ENCODE measurements around the gene MED12. TPM values are rescaled to one million over a fixed set of nuclear protein-coding genes. Genes with fewer than 3 reads are reported as not detected.

MED12 gene
- 10 to 100 TPM; 46.2 to 56.4 TPM for total RNA-seq

DNA sequence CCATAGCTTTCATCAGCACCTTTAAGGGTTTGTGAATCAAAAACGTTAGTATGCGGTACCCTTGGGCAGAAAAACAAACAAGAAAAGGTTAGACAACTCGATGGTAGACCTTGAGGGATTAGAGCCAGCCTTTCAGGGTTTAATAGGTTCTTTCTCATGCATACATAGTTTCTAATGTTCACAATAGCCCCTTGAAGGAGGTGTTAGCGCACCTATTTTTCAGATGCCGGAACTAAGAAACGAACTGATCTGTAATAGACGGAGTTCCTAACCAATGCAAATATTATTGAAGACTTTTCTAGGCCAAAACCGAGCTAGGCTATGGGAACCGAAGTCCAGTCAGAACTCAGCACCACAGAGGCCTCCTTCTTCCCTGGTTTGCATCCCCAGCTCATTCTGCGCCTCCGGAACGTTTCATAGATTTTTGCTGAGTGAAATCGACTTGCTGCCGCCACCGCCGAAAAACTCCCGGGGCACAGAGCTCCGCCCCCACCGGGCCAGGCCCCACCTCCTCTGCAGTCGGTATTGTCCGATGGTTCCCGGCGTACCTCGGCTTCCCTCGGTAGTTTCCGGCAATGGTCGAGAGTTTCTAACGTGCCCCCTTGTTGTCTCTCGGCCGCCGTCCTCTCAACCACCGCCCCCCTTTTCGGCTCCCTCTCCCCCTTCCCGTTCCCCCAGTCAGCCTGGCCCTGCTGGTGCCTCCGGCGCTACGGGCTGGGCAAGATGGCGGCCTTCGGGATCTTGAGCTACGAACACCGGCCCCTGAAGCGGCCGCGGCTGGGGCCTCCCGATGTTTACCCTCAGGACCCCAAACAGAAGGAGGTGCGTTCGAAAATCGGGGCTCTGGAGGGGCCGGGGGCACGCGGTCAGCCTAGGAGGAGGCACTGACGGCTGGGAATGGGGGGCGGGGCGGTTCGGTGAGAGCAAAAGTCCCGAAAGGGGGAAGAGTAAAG, at the start of gene MED12:
TSS of gene MED12 (plus strand) at position 565 of the 953 bp plus-strand sequence. CDS start at position 724, 159 bp downstream.
- peaks cover 23% of the 10 kb centered on the region for H3K4me1 Mint-ChIP-seq
- no peaks in the 10 kb centered on the region for H3K27me3 Mint-ChIP-seq
- H3K27ac Mint-ChIP-seq, result peak within 1 kb of the TSS; percentile 87
- ATAC-seq, result peak; percentile 98
- ChIA-PET CTCF (interaction anchor here (0.6 to 2.3 kb wide), 10 partner anchors 9 to 45 kb away, joined by 3 to 10 read pairs (median 4); no protein-coding TSS in a partner anchor), POLR2A (interaction anchor here (0.5 to 1.7 kb wide), 9 partner anchors 15 to 1063 kb away, joined by 3 to 6 read pairs (median 4); partner anchors contain the start of genes NONO and SNX12)
- peak within 1 kb of the TSS; percentile 79 for H3K4me3 Mint-ChIP-seq
- intact Hi-C loops (cut with DNase I, micrococcal nuclease), result loop anchor here (1.0 to 5.0 kb wide), 7 partner anchors 22 to 828 kb away; partner anchors contain the start of genes SNX12 (in 2 of the 2), KIF4A (in 1 of the 2) and TAF1 (in 1 of the 2)
- H3K9me3 Mint-ChIP-seq (ENCODE audit: low read depth), result no peaks in the 10 kb centered on the region
- peak; percentile 91 for DNase-seq
- H3K36me3 Mint-ChIP-seq (ENCODE audit: low read depth), result peaks cover 12% of the 10 kb centered on the region

DNA sequence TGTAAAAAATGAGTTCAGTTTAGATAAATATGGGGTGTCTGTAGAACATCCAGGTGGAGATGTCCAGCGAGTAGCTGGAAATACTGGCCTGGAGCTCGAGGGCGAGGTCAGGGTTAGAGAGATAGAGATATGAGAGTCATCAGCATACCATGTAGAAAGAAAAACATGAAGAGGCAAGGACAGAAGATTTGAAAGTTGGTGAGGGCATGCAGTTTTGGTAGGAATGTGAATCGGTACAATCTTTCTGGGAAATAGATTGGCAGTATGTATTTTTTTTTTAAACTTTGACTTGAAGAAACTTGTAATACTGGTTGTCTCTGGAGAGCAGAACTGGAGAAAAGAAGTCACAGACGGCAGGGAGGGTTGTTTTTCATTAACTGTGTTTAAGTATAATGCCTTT, 47.9 kb upstream of the MED12 start:
- CTCF ChIA-PET, result no interaction called here
- H3K9me3 Mint-ChIP-seq (ENCODE audit: low read depth), result no peaks in the 10 kb centered on the region
- DNase-seq, result no peak
- H3K36me3 Mint-ChIP-seq (ENCODE audit: low read depth), result peaks cover 6% of the 10 kb centered on the region
- no peak for ATAC-seq
- H3K27ac Mint-ChIP-seq, result no peak overlapping the region
- H3K4me3 Mint-ChIP-seq, result no peak overlapping the region
- H3K27me3 Mint-ChIP-seq, result peaks cover 3% of the 10 kb centered on the region
- H3K4me1 Mint-ChIP-seq, result peaks cover 10% of the 10 kb centered on the region
- POLR2A ChIA-PET, result no interaction called here
- intact Hi-C loops (cut with DNase I, micrococcal nuclease), result no loop called here

- H3K4me1 Mint-ChIP-seq, result peaks cover 10% of the 10 kb centered on the region
- no peak overlapping the region for H3K27ac Mint-ChIP-seq
- intact Hi-C loops (cut with DNase I, micrococcal nuclease), result no loop called here
- no peaks in the 10 kb centered on the region for H3K36me3 Mint-ChIP-seq (ENCODE audit: low read depth)
- POLR2A ChIA-PET, result no interaction called here
- H3K27me3 Mint-ChIP-seq, result no peaks in the 10 kb centered on the region
- no peaks in the 10 kb centered on the region for H3K9me3 Mint-ChIP-seq (ENCODE audit: low read depth)
- DNase-seq (no peak), ATAC-seq (no peak)
- no peak overlapping the region for H3K4me3 Mint-ChIP-seq
- CTCF ChIA-PET, result interaction anchor here (0.5 kb wide), 1 partner anchor 20 kb away, joined by 3 read pairs; no protein-coding TSS in a partner anchor
Observed at GRCh38 chrX:71081330-71082123, 36.9 kb upstream of the MED12 start.

DNA sequence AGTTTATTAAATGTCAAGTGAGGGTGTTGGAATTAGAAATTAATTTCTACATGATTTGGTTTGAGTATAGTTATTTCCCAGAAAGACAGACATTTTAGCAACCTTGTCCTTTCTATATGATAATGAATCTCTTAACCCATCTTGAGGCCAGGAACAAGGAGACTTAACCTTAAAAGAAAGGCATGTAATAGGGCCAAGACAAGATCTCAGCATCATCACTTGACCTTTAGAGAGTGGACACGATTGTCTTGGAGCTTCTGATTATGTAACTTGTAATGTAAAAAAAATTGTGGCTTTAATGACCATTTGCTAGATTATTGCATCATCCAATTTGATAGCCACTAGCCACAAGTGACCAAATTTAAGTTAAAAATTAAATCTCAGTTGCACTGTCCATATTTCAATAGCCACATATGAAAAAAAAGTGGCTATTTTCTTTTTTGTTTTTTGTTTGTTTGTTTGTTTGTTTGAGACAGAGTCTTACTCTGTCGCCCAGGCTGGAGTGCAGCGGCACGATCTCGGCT, 36.2 kb upstream of the MED12 start:
- no peaks in the 10 kb centered on the region for H3K27me3 Mint-ChIP-seq
- peaks cover 10% of the 10 kb centered on the region for H3K4me1 Mint-ChIP-seq
- intact Hi-C loops (cut with DNase I, micrococcal nuclease), result no loop called here
- POLR2A ChIA-PET, result no interaction called here
- H3K9me3 Mint-ChIP-seq (ENCODE audit: low read depth), result no peaks in the 10 kb centered on the region
- DNase-seq (no peak), ATAC-seq (no peak)
- no peak overlapping the region for H3K4me3 Mint-ChIP-seq
- CTCF ChIA-PET, result no interaction called here
- no peak overlapping the region for H3K27ac Mint-ChIP-seq
- H3K36me3 Mint-ChIP-seq (ENCODE audit: low read depth), result no peaks in the 10 kb centered on the region

DNA sequence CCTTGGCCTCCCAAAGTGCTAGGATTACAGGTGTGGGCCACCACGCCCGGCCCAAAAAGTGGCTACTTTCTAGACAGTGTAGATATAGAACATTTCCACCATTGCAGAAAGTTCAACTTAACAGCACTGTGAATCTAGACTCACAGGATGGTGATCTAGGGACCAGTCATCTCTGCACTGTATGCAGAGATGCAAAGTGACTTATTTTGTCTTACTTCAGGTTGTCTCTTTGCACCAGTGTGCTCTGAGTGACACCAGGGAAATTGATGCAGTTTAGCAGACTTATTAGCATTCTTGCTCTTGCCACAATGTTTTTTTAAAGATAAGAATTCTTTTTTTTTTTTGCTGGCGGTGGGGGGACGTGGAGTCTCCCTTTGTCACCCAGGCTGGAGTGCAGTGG, 35.6 kb upstream of the MED12 start:
- Mint-ChIP-seq H3K4me3 (no peak overlapping the region), H3K27ac (no peak overlapping the region), H3K36me3 (ENCODE audit: low read depth) (no peaks in the 10 kb centered on the region), H3K4me1 (peaks cover 10% of the 10 kb centered on the region), H3K27me3 (no peaks in the 10 kb centered on the region), H3K9me3 (ENCODE audit: low read depth) (no peaks in the 10 kb centered on the region)
- CTCF ChIA-PET, result no interaction called here
- DNase-seq (no peak), ATAC-seq (no peak)
- POLR2A ChIA-PET, result no interaction called here
- intact Hi-C loops (cut with DNase I, micrococcal nuclease), result no loop called here

- Mint-ChIP-seq H3K27ac (no peak overlapping the region), H3K4me3 (no peak overlapping the region), H3K9me3 (ENCODE audit: low read depth) (no peaks in the 10 kb centered on the region), H3K36me3 (ENCODE audit: low read depth) (no peaks in the 10 kb centered on the region), H3K4me1 (peaks cover 10% of the 10 kb centered on the region), H3K27me3 (no peaks in the 10 kb centered on the region)
- intact Hi-C loops (cut with DNase I, micrococcal nuclease), result no loop called here
- ChIA-PET CTCF (interaction anchor here (1.1 kb wide), 1 partner anchor 32 kb away, joined by 3 read pairs; the partner anchor contains the start of gene MED12), POLR2A (no interaction called here)
- DNase-seq, result no peak
- ATAC-seq, result no peak
Observed at GRCh38 chrX:71085900-71086299, 32.5 kb upstream of the MED12 start.

GRCh38 chrX:71091263-71091662, 27.1 kb upstream of the MED12 start:
- Mint-ChIP-seq H3K27ac (no peak overlapping the region), H3K4me3 (no peak overlapping the region), H3K9me3 (ENCODE audit: low read depth) (no peaks in the 10 kb centered on the region), H3K4me1 (peaks cover 4% of the 10 kb centered on the region), H3K27me3 (no peaks in the 10 kb centered on the region), H3K36me3 (ENCODE audit: low read depth) (no peaks in the 10 kb centered on the region)
- DNase-seq (no peak), ATAC-seq (no peak)
- intact Hi-C loops (cut with DNase I, micrococcal nuclease), result no loop called here
- POLR2A ChIA-PET, result no interaction called here
- CTCF ChIA-PET, result interaction anchor here (0.8 kb wide), 1 partner anchor 11 kb away, joined by 3 read pairs; no protein-coding TSS in a partner anchor

DNA sequence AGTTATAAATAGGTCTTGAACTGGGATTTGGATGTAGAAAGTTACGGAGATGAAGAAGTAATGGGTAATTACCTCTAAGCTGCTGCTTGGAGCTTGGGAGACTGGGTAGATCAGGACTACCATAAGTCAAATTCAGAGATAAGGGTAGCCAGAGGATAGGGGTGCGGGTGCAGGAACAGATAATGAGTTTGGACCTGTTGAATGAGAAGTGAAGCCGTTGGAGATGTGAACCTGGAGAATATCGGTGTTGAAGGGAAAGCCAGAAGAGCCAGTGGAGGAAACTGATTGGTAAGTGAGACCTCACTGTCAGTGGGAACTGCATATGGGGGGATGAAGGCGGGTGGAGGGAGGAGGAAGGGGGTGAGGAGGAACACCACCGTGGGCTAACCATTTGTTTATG, 23.4 kb upstream of the MED12 start:
- ATAC-seq, result no peak
- H3K27ac Mint-ChIP-seq, result peak overlapping the region; percentile 15
- no peaks in the 10 kb centered on the region for H3K9me3 Mint-ChIP-seq (ENCODE audit: low read depth)
- DNase-seq, result no peak
- H3K4me1 Mint-ChIP-seq, result peaks cover 25% of the 10 kb centered on the region
- POLR2A ChIA-PET, result interaction anchor here (0.5 kb wide), 1 partner anchor 188 kb away, joined by 3 read pairs; the partner anchor contains the start of gene NONO
- peak overlapping the region; percentile 89 for H3K4me3 Mint-ChIP-seq
- CTCF ChIA-PET, result interaction anchor here (0.7 kb wide), 1 partner anchor 47 kb away, joined by 4 read pairs; no protein-coding TSS in a partner anchor
- H3K36me3 Mint-ChIP-seq (ENCODE audit: low read depth), result no peaks in the 10 kb centered on the region
- H3K27me3 Mint-ChIP-seq, result no peaks in the 10 kb centered on the region
- intact Hi-C loops (cut with DNase I, micrococcal nuclease), result loop anchor here (1.0 to 5.0 kb wide), 4 partner anchors 27 to 271 kb away; partner anchors contain the start of genes NONO (in 1 of the 2), SNX12 (in 1 of the 2) and TAF1 (in 1 of the 2)

DNA sequence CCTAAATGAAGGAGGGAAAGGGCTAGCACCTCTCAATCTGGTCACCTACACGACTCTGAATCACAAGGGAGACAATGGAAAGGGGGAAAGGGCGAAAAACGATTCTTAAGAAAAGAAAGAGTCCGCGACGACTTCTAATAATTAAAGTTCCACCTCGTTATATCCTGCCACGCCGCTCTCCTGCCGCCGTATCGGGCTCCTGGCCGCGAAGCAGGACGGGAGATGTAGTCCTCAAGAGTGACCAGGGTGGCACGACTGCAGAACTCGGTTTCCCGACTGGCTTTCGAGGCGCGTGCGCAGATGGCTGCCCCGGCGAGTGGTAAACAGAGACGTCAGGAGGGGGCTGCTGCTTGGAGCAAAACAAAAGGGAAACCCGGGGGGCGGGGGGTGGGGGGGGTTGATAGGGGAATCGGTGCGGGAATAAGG, 22.8 kb upstream of the MED12 start, which contains the start of gene FOXO4:
TSS of gene FOXO4 (plus strand) at position 297 of the 426 bp plus-strand sequence. CDS start 678 bp downstream, outside the sequence.
- POLR2A ChIA-PET, result interaction anchor here (1.3 kb wide), 1 partner anchor 188 kb away, joined by 5 read pairs; the partner anchor contains the start of gene NONO
- H3K27ac Mint-ChIP-seq, result peak within 1 kb of the TSS; percentile 83
- CTCF ChIA-PET, result interaction anchor here (1.0 kb wide), 1 partner anchor 10 kb away, joined by 3 read pairs; no protein-coding TSS in a partner anchor
- no peaks in the 10 kb centered on the region for H3K36me3 Mint-ChIP-seq (ENCODE audit: low read depth)
- intact Hi-C loops (cut with DNase I, micrococcal nuclease), result loop anchor here (1.0 to 5.0 kb wide), 4 partner anchors 27 to 271 kb away; partner anchors contain the start of genes NONO (in 1 of the 2), SNX12 (in 1 of the 2) and TAF1 (in 1 of the 2)
- H3K4me3 Mint-ChIP-seq, result peak within 1 kb of the TSS; percentile 89
- ATAC-seq, result peak; percentile 93
- no peaks in the 10 kb centered on the region for H3K9me3 Mint-ChIP-seq (ENCODE audit: low read depth)
- H3K4me1 Mint-ChIP-seq, result peaks cover 27% of the 10 kb centered on the region
- peak; percentile 92 for DNase-seq
- no peaks in the 10 kb centered on the region for H3K27me3 Mint-ChIP-seq

DNA sequence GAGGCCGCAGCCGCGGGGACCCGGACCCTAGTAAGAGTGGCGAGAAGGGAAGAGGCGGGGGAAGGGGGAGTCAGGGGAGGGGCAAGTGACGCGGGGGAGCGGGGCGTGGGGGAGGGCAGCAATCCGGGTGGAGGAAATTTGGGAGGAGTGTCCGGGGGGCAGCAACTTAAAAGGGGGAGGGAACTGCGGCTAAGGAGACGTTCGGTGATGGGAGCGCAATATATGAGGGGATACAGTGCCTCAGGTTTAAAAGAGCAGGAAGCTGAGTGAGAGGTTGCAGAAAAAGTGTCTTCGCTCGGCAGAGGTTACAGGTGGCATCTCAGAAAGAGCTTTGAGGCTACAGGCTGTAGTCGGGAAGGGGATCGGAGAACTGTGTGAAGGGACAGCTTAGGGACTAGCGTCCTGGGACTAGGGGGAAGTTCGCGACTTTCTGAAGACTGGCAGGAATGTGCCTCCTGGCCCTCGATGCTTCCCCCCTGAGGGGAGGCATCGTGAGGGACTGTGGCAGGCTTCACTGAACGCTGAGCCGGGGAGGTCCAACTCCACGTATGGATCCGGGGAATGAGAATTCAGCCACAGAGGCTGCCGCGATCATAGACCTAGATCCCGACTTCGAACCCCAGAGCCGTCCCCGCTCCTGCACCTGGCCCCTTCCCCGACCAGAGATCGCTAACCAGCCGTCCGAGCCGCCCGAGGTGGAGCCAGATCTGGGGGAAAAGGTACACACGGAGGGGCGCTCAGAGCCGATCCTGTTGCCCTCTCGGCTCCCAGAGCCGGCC, 22.2 kb upstream of the MED12 start:
- Mint-ChIP-seq H3K9me3 (ENCODE audit: low read depth) (no peaks in the 10 kb centered on the region), H3K4me3 (peak overlapping the region; percentile 89), H3K4me1 (peaks cover 33% of the 10 kb centered on the region), H3K27me3 (no peaks in the 10 kb centered on the region), H3K27ac (peak overlapping the region; percentile 74), H3K36me3 (ENCODE audit: low read depth) (no peaks in the 10 kb centered on the region)
- CTCF ChIA-PET, result interaction anchor here (1.0 to 2.5 kb wide), 2 partner anchors 9 to 34 kb away, joined by 3 to 17 read pairs; no protein-coding TSS in a partner anchor
- intact Hi-C loops (cut with DNase I, micrococcal nuclease), result loop anchor here (1.0 to 5.0 kb wide), 7 partner anchors 15 to 270 kb away; partner anchors contain the start of genes NONO (in 2 of the 2), SNX12 (in 2 of the 2), IL2RG (in 1 of the 2) and MED12 (in 1 of the 2)
- ATAC-seq (peak; percentile 31), DNase-seq (peak; percentile 24)
- POLR2A ChIA-PET, result interaction anchor here (1.3 kb wide), 1 partner anchor 187 kb away, joined by 5 read pairs; the partner anchor contains the start of gene NONO

All from activated CD4-positive, alpha-beta T cell treated with anti-CD3 and anti-CD28 coated beads for 36 hours (primary cell).